Germinal center (tissue), 1 donor: ENCODE results near the gene ABCC4.

Experiments used
- DNase-seq: peaks from one replicate; pipeline ENCODE4 v3.0.0; 2012; ENCODE audit warnings: mixed read lengths, low spot score

Gene ABCC4

DNA sequence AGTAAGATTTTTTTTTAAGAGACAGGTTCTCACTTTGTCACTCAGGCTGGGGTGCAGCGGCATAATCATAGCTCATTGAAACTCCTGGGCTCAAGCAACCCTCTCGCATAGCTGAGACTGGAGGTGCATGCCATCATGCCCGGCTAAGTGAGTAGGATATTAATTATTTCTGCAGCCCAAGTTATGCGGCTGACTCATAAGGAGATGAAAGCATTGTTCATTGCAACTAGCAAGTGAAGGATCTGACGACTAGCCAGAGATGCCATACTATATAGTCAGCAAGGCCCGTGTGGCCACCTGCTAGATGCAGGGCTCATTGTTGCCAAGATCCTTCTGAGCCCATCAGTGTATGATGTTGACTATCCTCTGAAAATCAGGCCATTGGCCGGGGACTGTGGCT, 45.2 kb downstream of the ABCC4 start:
- DNase-seq: no peak

DNA sequence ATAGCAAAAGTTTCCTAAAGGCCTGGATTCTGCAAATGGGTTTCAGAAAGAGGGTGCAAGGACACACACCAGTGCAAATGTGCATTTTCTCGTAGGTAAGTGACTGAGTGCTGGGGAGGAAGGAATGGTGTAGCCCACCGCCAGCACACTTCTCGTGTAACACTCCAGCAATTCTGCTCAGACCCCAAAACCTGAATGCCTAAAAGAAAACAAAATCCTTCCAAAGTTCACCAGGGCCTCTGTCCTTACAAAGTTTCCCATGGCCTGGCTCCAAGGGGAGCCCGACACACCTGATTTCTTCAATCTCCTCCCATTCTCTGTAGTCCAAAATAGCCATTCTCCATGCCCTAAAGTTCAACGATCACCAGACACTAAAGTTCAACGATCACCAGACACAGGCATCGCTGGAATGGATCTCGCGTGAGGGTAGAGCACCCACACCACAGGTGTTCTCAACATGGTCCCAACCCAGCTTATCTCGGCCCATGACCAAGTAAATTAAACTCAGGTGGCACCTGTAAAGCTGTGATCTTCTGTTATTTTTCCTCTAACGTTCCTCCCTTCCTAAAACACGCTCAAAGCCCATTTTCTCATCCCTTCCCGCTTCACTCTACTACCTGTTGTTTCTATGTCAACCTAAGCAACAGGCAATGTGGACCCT, 46.0 kb downstream of the ABCC4 start:
- no peak for DNase-seq

DNA sequence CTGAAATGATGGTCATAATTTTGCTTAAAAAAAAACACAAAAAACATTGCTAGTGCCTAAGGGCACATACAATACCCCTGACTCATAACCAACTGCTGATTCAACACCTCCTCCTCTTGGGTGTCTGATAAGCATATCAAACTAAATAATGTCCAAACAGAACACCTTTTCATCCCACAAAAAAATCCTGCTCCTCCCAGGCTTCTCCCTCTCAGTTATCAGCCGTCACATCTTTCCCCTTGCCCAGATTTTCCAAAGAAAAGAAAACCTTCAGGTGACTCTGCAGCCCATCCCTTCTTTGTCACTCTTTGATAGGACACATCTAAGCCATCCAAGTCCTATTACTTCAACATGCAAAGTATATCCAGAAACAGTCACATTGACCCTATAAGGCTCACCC, 46.9 kb downstream of the ABCC4 start:
- no peak for DNase-seq

DNA sequence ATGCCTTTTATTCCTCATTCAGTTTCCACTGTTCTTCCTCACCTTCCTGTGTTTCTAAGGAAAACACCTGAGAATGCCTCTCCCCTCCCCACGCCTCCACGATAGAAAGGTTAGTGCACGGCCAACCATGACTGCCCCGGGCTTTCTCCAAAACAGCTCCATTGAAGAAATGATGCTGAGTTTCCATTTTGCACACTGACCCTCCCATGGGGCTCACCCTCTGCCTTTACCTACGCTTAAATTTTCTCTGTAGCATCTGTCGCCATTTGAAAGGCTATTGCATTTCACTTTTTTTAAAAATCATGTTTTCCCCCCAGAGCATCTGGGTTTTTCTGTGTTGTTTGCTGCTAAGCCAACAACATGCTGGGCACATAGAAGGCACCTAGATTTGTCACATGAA, 48.2 kb downstream of the ABCC4 start:
- no peak for DNase-seq

DNA sequence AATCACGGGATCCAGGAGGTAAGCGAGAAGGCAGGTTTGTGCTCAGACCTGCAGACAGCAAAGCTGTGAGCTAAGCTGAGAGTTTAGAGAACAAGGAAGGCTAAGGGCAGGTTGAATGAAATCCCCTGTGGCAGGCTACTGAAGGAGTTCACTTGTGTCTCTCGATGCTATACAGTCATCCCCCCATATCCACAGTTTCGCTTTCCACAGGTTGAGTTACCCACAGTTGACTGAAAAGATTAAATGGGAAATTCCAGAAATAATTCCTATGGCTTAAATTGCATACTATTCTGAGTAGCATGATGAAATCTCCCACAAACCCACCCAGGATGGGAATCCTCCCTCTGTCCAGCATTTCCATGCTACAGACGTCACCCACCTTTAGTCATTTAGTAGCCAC, 49.6 kb downstream of the ABCC4 start:
- no peak for DNase-seq

DNA sequence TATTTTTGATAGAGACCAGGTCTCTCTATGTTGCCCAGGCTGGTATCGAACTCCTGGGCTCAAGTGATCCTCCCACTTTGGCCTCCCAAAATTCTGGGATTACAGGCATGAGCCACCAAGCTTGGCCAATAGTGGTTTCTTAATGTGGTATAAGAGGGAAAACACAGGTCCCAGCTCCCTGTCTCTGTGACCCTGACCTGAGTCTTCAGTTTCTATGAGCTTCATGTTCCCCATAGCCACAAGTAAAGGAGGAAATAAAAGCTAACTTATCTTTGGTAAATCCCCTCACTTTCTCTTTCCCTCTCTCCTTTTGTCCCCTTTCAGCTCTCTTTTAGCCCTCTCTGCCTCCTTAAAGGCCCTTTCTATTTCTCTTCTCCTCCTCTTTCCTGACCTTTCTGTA, 50.3 kb downstream of the ABCC4 start:
- DNase-seq: no peak

DNA sequence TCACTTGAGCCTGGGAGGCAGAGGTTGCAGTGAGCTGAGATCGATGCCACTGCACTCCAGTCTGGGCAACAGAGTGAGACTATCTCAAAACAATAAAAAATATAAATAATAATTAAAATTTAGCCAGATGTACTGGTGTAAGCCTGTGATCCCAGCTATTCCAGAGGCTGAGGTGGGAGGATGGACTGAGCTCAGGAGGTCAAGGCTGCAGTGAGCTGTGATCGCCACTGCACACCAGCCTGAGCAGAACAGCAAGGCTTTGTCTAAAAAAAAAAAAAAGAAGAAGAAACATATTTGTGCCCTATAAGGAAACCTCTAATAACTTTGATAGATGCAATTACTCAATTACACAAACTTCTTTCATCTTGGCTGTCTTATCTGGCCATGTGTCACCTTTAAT, 52.3 kb downstream of the ABCC4 start:
- DNase-seq: no peak

DNA sequence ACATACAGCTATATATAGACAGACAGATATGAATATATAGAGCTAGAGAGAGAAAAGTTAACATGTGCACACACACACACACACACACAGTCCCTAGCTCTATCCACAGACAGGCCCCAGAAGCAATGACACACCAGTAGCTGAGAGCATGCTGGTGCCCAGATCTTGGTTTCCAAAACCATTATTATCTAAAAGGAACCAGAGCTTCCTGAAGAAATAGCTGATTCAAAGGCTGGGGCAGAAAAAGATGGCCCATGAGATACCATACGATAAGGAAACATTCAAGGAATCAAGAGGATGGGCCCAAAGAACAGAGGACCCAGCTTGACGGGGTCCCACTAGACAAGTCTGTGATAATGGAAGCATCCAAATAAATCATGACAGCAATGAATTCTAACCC, 53.4 kb downstream of the ABCC4 start:
- DNase-seq: no peak

DNA sequence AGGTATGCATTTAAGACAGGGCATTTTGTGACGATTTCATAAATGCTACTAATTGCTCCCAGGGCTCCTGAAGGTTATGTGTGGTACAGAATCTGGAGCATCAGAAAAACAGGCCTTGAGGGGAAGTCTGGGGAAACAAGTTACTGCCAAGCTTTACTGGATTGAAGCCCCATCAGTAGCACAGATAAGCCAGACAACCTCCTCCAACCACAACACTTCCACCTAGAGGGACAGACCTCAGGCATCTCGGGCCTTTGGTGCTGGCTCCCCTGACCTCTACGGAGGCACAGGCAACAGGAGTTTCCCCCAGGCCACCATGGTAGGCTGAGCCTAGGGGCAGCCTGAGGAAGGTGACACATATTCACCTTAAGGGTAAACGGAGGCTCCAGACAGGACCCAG, 54.1 kb downstream of the ABCC4 start:
- DNase-seq: no peak

DNA sequence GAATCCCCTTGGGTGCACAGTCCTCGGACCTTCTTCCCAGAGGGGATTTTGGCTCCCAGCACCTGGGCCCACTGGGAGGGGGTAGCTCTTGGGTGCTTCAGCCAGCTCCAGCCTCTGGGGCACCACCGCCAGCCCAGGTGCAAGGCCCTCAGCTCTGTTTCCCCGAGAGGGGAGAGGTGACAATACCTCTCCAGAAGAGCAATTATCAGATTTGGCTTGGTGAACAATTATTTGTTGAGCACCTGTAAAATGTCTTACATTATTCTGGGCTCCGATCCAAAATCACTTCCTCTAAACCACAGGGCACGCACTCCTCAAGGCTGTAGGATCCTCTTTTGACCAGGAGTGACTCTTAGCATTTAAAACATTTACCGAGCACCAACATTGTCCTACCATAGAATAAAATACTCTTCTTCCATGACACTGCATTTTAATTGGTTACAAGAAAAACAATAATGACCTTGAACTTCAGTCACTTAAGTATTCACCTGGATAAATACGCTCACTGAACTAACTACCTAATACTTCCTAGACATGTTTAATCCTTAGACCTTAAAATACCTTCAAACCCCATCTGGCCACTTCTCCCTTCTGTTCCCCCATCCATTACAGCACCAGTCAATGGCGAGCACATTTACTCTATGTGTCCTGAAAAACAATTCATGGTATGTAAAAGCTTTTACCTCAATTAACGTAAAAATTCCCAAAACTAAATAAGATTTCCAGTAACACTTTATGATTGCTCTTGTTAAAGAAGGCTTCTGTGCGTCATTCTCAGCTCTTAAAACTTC, 54.8 kb downstream of the ABCC4 start:
- DNase-seq: no peak

DNA sequence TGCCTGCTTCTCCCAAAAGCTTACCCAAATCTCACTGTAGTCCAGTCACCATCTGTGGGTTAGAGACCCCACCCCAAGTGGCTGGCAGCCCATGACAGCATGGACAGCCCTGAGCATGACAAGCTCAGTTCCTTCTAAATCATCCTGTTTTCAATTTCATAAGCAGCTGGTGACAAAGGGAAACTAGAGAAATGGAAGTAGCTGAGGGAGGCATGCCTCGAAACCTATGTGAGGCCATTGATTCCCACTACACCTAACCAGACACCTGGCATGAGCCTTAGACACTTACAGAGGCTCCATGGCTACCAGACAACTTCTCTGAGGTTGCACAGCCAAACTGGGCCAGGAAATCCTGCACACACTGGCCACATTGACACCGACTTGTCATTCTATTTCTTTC, 56.2 kb downstream of the ABCC4 start:
- no peak for DNase-seq

DNA sequence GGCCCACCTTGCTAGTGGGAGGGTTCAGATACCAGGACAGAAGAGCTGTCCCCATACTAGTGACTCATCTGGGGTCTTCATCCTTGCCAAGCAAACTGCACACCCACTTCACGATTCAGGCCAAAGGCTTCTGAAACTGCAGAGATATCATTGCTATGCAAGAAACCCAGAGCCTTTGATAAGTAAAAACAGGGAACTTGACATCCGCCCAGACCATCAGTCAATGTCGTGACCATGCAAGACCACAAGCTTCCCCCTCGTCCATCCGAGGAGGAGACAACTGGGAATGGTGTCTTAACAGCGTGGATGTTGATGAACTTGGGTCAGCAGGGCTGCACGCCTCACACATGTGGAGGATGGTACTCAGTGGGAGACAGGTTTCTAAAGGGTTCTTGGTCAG, 58.0 kb downstream of the ABCC4 start:
- DNase-seq: no peak

DNA sequence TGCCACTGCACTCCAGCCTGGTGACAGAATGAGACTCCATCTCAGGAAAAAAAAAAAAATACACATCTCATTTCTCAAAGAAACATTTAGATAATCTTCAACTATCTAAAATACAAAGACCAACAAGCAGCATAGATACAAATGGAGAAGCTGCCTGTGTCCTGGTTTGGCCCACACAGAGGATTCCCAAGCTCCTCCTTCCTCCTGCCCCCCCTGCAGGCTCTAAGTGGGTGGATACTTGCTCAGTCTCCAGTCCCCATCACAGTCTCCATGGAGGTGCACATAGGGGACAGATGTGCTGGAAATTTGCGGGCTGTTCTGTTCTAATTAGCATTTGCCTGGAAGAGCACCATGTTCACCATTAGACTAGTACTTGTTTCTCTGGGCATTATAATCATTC, 59.9 kb downstream of the ABCC4 start:
- DNase-seq: no peak

DNA sequence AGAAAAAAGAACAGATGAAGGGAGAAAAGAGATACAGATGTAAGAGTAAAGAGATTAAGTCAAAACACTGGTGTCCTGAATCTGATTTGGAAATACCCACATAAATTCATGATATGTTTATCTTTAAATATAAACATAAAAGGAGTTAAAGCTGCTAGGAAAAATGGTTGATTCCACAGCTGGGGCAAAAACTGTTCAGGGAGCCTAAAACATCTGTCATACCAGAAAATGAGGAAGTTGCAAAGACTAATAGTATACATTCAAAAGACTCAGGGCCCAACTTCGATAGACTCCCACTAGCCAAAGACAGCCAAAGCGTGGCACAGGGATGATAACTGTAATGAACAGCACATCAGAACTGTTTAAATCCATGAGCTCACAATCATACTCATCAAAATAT, 62.0 kb downstream of the ABCC4 start:
- DNase-seq: peak; percentile 59

DNA sequence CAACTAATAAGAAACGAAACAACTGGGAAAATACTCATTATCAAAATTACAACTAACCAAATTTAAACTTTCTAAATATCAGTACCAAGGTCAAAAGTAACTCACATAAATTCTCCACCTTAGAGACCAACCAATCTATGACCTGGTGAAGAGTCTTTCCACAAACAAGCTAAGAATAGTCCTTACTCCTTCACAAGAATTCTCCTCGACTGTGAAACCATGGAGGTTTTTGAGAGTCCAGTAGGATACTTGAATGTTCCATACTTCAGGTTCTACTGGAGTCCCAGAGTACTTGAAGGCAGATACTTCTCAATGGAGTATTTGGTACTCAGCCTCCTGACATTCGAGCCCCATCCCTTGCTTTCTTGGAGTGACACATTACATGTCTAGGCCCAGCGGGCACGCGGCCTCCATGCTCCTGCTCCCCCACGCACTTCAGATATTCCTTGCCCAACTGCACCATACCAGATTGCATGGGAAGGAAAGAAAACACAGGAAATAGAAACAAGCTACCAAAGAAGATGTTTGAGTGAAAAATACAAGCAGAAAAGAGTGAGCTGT, 63.9 kb downstream of the ABCC4 start:
- no peak for DNase-seq

DNA sequence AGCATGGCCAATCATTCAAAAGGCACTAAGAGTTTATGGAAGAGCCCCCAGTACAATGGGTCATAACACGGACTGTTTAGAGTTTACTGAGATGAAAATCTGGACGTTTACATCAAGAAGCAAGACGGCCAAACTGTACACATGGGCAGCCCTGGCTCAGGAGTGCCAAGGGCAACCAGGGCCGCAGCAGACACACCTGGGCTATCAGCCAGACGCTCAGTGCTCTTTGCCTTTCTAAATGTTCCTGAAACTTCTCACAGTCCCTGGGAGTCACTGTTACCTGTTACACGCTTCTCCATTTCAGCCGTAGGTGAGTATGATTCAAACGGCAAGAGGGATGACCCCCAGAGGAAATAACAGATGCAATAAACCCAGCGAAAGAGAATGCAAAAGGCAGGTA, 64.5 kb downstream of the ABCC4 start:
- DNase-seq: no peak

DNA sequence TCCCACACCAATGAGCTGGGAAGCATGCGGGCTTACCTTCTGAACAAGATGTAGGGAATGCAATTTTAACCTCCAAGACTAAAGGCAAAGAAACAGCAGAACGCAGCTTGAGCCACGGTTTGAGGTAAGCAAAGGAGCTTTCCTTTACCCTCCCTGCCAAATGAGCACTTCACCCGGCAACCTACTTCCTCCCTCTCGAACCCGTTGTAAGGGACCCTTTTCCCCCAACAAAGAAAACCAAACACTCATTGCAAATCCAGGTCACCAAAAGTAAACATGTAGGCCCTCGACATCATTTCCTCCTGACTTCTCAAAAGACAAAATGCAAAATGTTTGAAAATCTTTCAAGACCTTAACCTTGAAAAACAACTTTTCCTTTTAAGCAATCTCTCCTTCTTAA, 65.3 kb downstream of the ABCC4 start:
- DNase-seq: no peak

DNA sequence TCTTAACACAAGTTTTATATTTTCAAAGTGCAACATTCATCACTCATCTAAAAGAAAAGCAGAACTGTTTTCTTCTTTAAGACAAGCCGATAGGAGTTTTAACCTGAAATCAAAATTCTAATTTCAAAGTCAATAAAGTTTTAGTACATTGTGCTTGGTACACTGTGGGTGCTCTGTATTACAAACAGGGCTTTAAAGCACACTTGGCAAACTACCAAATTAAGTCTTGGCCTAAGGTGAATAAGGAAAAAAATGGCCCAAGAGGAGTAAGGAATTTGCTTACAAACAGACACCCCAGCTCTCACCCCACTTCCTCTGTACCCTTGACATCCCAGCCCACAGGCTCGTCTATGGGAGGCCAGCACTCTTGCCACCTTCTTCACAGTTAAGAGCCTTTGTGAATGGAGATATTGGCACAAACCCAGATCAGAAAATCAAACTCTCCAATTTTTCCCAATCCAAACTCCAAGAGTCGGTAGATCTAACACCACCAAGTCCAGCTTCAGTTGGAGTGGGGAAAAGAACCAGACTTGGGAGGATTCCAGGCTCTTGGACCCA, 66.0 kb downstream of the ABCC4 start:
- no peak for DNase-seq

DNA sequence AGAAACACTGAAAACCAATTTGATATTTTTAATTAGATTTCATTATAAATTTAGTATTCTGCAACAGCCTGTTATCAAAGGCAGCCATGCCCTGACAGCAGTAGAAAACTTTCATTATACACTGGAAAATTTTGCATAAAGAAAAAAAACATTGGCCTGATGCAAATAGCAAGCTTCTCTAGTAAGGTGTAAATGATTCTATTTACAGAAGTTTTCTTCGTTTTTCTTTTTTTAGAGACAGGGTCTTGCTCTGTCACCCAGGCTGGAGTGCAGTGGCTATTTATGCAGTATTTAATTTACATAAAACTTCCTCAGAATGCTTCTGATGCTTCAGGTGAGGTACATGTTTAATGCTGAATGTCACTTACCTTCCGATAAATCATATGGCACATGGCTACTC, 67.0 kb downstream of the ABCC4 start:
- DNase-seq: peak; percentile 52

DNA sequence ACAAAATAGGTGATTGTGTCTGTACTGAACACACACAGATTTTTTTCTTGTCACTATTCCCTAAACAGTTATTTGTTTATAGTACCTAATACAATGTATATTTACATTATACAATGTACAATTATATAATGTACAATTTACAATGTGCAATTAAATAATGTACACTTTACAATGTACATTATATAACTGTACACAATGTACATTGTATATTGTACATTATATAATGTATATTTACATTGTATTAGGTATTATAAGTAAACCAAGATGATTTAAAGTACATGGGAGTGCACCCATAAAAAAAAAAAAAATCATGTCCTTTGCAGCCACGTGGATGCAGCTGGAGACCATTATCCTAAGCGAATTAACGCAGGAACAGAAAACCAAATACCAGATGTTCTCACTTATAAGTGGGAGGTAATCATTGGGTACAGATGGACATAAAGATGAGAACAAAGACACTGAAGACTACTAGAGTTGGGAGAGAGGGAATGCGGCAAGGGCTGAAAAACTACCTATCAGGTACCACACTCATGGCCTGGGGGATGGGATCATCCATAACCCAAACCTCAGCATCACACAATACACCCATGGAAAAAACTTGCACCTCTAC, 68.1 kb downstream of the ABCC4 start:
- no peak for DNase-seq

DNA sequence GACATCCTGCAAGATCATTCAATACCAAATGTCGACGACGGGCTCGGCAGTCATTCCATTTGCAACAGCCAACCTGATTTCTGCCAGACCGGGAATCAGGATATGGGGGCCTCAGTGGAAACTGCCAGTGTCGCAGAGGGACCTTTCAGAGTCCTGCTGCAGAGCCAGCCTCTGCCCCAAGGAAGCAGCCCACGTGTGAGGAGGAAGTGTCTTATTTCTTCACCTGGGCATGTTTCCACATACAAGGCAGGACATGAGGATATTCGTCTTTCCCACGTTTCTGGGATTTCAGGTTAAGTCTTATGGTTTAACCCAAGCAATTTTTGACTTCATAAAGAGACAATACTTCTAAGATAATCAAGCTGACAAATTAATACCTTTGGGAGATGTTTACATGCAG, 69.9 kb downstream of the ABCC4 start:
- no peak for DNase-seq

DNA sequence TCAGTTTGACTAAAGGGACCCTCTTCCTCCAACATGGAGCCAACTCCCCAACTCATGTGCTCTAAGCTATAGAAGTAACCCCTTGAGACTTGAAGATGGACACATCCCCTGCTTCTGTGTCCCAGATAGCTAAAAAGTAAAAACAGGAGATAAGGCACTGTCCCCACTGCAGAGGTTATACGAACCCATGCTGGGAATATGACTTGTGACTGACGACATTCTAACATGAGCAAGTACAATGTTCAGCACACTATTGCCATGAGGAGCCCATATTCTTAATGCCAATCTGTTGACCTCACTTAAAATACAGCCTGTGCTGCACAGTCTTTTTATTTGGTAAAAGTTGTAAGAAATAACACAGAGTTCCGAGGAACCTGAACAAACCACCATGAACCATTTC, 71.4 kb downstream of the ABCC4 start:
- DNase-seq: no peak

DNA sequence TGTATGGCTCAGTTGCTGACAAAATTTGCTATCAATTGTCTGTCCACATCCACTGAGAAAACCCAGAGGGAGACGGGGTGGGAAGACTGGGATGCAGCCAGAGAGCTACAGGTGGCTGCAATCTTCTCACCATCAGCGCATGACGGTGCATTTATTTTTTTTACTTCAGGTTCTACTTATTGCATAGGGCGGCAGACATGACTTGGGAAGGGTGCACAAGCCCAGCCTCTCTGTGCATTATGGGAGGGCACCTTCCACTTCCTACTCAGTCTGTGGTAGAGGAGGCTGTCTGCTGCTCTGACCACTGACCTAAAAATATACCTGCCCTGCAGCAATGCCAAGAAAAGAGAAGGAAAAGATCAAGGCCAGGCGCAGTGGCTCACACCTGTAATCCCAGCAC, 73.1 kb downstream of the ABCC4 start:
- no peak for DNase-seq
